GM18907 (cell line): Measurements from ENCODE around the gene GABRA6.

Experiments used
- ATAC-seq: cut with Tn5 transposase; IDR thresholded peaks from one replicate; pipeline ENCODE4 v1.9.1; 2021; ENCODE audit warnings: mild to moderate bottlenecking, moderate library complexity; ENCODE audit not compliant: unreplicated experiment

The GABRA6 gene

GRCh38 chr5:161751265-161751664 is 65.7 kb downstream of the GABRA6 start:
- ATAC-seq, result no peak
